Endothelial cell of umbilical vein (primary cell): ENCODE data around the gene HIRA. TPM values are rescaled to one million over a fixed set of nuclear protein-coding genes. Genes with fewer than 3 reads are reported as not detected.

Experiments
- BruUV-seq: library from RNA; stranded (reverse); fragments of 400-500 nt; replicated peaks from 2 replicates; lab custom pipeline; 2021; lab: Mats Ljungman, UMichigan
- CTCF ChIA-PET: fragments of 300-600, 350-600 bp; sonication (Branson Sonifier 250); formaldehyde crosslinking; loops from one replicate; lab custom pipeline; 2021; ENCODE audit warnings: antibody characterized with exemption, inconsistent platforms; lab: Charles Lee
- POLR2A ChIA-PET: fragments of 300-600, 350-600 bp; sonication (Branson Sonifier 250); formaldehyde crosslinking; loops from one replicate; lab custom pipeline; 2021; ENCODE audit warnings: antibody characterized with exemption, inconsistent platforms; lab: Charles Lee
- DNase-seq: peaks from one replicate; pipeline ENCODE4 v3.0.0-alpha.2; 2011; ENCODE audit warnings: low read depth, low spot score
- FAIRE-seq: peaks from 2 replicates; lab custom pipeline; 2011; peaks lifted over from hg19 to GRCh38; lab: Jason Lieb, UNC
- H2AFZ ChIP-seq: 2 replicates; pipeline ENCODE4 v1.6.0; 2012; ENCODE audit warnings: low read depth, low read length, control low read depth, inconsistent platforms
- H3K27ac ChIP-seq: 2 replicates; pipeline ENCODE4 v1.5.1; 2011; ENCODE audit warnings: low read depth, mild to moderate bottlenecking, control low read depth, low read length, moderate library complexity; ENCODE audit not compliant: insufficient read depth
- H3K27me3 ChIP-seq, 2 experiments: 2 replicates each; pipeline versions ENCODE4 v1.6.0 to v1.6.1; 2011; ENCODE audit warnings: low read length in 2 of 2, mixed read lengths in 1 of 2; ENCODE audit not compliant: control insufficient read depth in 2 of 2, insufficient read depth in 2 of 2
- H3K36me3 ChIP-seq, 2 experiments: 2 replicates in 1 of 2; 3 replicates in 1 of 2; pipeline ENCODE4 v1.5.1; 2011; ENCODE audit warnings: low read length in 2 of 2, mild to moderate bottlenecking in 1 of 2, moderate library complexity in 1 of 2; ENCODE audit not compliant: control insufficient read depth in 2 of 2, insufficient read depth in 2 of 2; ENCODE audit errors: extremely low read depth in 1 of 2
- H3K4me1 ChIP-seq: 3 replicates; pipeline ENCODE4 v1.5.1; 2011; ENCODE audit warnings: mild to moderate bottlenecking, low read length; ENCODE audit not compliant: control insufficient read depth, insufficient read depth; ENCODE audit errors: extremely low read depth
- H3K4me2 ChIP-seq: 2 replicates; pipeline ENCODE4 v1.6.1; 2011; ENCODE audit warnings: low read length, control low read depth, mixed read lengths; ENCODE audit not compliant: insufficient read depth
- H3K4me3 ChIP-seq, 3 experiments: fragments of 200-600 bp in 1 of 3; sonication (generic), shearing (Covaris generic) in 1 of 3; replicated peaks in 1 of 3; 2 replicates each; pipeline ENCODE4 v1.5.1; 2011 to 2016; ENCODE audit warnings: control low read depth in 3 of 3, low read length in 3 of 3, mild to moderate bottlenecking in 2 of 3, inconsistent platforms in 1 of 3, low read depth in 1 of 3, moderate library complexity in 1 of 3; ENCODE audit not compliant: insufficient read depth in 1 of 3
- H3K79me2 ChIP-seq: 2 replicates; pipeline ENCODE4 v1.6.0; 2012; ENCODE audit warnings: low read length, inconsistent platforms; ENCODE audit not compliant: control insufficient read depth, insufficient read depth
- H3K9ac ChIP-seq: replicated peaks from 2 replicates; pipeline ENCODE3; 2011; ENCODE audit warnings: low read length, control low read depth; ENCODE audit not compliant: insufficient read depth; ENCODE audit errors: extremely low read depth
- H3K9me1 ChIP-seq: replicated peaks from 3 replicates; pipeline ENCODE4 v1.6.0; 2011; ENCODE audit warnings: mild to moderate bottlenecking, low read length; ENCODE audit not compliant: control insufficient read depth, insufficient read depth; ENCODE audit errors: extremely low read depth
- H3K9me3 ChIP-seq: replicated peaks from 2 replicates; pipeline ENCODE4 v1.5.1; 2012; ENCODE audit warnings: low read length, inconsistent platforms; ENCODE audit not compliant: control insufficient read depth, insufficient read depth
- H4K20me1 ChIP-seq: replicated peaks from 2 replicates; pipeline ENCODE3; 2011; ENCODE audit warnings: mild to moderate bottlenecking, low read length; ENCODE audit not compliant: control insufficient read depth, insufficient read depth; ENCODE audit errors: extremely low read depth
- EZH2 ChIP-seq: IDR thresholded peaks from 2 replicates; pipeline ENCODE4 v1.6.1; 2012; ENCODE audit warnings: borderline replicate concordance, low read depth, mild to moderate bottlenecking, moderate library complexity, low read length, inconsistent platforms; ENCODE audit not compliant: severe bottlenecking
- FOS ChIP-seq: IDR thresholded peaks from 2 replicates; pipeline ENCODE4 v1.6.1; 2011; ENCODE audit warnings: mild to moderate bottlenecking, low read length, moderate library complexity, borderline replicate concordance; ENCODE audit not compliant: insufficient read depth
- GATA2 ChIP-seq: IDR thresholded peaks from 2 replicates; pipeline ENCODE4 v1.7.0; 2011; ENCODE audit warnings: low read depth, mild to moderate bottlenecking, moderate library complexity, mixed read lengths, low read length; ENCODE audit not compliant: insufficient read length, insufficient read depth
- JUN ChIP-seq: IDR thresholded peaks from 2 replicates; pipeline ENCODE4 v1.6.1; 2011; ENCODE audit warnings: borderline replicate concordance, low read depth; ENCODE audit not compliant: insufficient read length, insufficient read depth
- MYC ChIP-seq: IDR thresholded peaks from one replicate; pipeline ENCODE4 v1.6.1; 2011; ENCODE audit warnings: mild to moderate bottlenecking, low read depth, low read length
- POLR2A ChIP-seq: IDR thresholded peaks from 2 replicates; pipeline ENCODE4 v1.6.1; 2012; ENCODE audit warnings: low read depth, mild to moderate bottlenecking, control low read depth, low read length
- POLR2AphosphoS5 ChIP-seq: IDR thresholded peaks from 2 replicates; pipeline ENCODE4 v1.6.1; 2012; ENCODE audit warnings: low read depth, mild to moderate bottlenecking, control low read depth, low read length, moderate library complexity; ENCODE audit not compliant: insufficient read depth
- dilution Hi-C: fragments of 300-500 bp; cut with MboI; formaldehyde crosslinking; loops from one replicate; pipeline ENCODE4 v1.15.0; 2019; ENCODE audit warnings: low sequenced_read_pairs; ENCODE audit not compliant: extremely low pct_ligation_motif_present
- intact Hi-C: fragments of 100-400 bp; cut with micrococcal nuclease; formaldehyde crosslinking; loops from one replicate; pipeline ENCODE4 v1.10.0; 2022
- polyA plus RNA-seq, 4 experiments: library from polyadenylated mRNA; depleted of rRNA in 3 of 4; stranded (reverse) in 3 of 4; unstranded in 1 of 4; fragments of >200 nt; gene quantifications; 2 replicates each; pipeline versions ENCODE4 v1.2.1 to v1.2.3, GENCODE V29; 2011 to 2012; ENCODE audit warnings: missing spikeins in 1 of 4
- total RNA-seq: library from RNA; stranded (reverse); gene quantifications from 2 replicates; pipeline ENCODE4 v1.2.3, GENCODE V29; 2021
- TF ChIP-seq, protein P1 (sequence below), 2 donors: IDR thresholded peaks; 1 replicate in 1 of 2; 2 replicates in 1 of 2; pipeline ENCODE4 v1.5.1; 2011; ENCODE audit warnings: low read length in 2 of 2, mild to moderate bottlenecking in 2 of 2, moderate library complexity in 2 of 2, control low read depth in 1 of 2, inconsistent platforms in 1 of 2, low read depth in 1 of 2; ENCODE audit not compliant: insufficient read depth in 1 of 2; ENCODE audit errors: extremely low read depth in 1 of 2
- TF ChIP-seq, protein P2 (sequence below): IDR thresholded peaks from 2 replicates; pipeline ENCODE4 v1.6.1; 2011; ENCODE audit not compliant: insufficient read depth, insufficient read length

Gene HIRA
- total and polyA plus RNA-seq, 2 donors (not counting 3 experiments of a cell fraction or from before 2014, with no cell fraction given): 17.3 to 27.7 TPM

DNA sequence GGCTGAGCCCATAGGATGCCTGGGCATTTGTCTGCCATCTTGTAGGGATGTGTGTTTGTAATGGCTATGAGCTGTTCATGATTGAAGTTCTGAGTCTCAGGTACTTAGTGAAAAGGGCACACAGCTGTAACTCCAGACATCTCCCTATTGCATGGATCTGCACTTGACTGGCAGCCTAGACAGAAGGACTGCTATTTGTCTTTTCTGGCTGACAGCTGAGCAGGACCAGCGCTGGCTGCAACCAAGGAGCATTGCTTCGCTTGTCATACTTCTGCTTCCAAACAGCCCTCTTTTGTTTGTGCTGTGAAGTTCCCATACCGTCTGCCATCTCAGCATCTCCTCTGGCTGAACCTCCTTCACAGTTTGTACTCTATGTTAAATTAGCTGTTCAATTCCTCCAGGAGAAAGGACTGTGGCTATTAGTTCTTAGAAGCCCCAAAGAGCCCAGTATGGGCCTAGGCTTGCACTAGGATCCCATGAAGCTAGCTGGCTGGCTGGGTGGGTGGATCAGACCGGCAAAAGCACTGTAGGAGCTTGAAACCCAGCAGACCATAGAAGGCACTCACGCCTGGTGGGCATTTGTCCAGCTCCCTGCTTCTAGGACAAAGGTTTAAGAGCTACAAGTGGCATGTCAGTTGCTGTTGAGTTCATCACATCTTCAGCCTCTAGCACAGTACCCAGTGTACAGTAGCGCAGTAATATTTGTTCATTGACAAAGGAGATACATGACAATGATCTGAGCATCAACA is 20.4 kb downstream of the HIRA start:
- Histone ChIP-seq H3K27ac (no peak overlapping the region), H3K79me2 (peaks cover 50% of the 10 kb centered on the region), H3K9ac (no peak overlapping the region), H3K4me3 (no peak overlapping the region), H4K20me1 (no peaks in the 10 kb centered on the region), H3K4me1 (no peaks in the 10 kb centered on the region), H3K9me3 (no peaks in the 10 kb centered on the region), H3K27me3 (no peaks in the 10 kb centered on the region), H3K36me3 (peaks cover 6 to 15% of the 10 kb centered on the region in 2 experiments), H3K9me1 (no peaks in the 10 kb centered on the region), H3K4me2 (no peak overlapping the region), H2AFZ (no peak overlapping the region)
- ChIA-PET POLR2A (no interaction called here), CTCF (no interaction called here)
- TF ChIP-seq, protein P1, sequence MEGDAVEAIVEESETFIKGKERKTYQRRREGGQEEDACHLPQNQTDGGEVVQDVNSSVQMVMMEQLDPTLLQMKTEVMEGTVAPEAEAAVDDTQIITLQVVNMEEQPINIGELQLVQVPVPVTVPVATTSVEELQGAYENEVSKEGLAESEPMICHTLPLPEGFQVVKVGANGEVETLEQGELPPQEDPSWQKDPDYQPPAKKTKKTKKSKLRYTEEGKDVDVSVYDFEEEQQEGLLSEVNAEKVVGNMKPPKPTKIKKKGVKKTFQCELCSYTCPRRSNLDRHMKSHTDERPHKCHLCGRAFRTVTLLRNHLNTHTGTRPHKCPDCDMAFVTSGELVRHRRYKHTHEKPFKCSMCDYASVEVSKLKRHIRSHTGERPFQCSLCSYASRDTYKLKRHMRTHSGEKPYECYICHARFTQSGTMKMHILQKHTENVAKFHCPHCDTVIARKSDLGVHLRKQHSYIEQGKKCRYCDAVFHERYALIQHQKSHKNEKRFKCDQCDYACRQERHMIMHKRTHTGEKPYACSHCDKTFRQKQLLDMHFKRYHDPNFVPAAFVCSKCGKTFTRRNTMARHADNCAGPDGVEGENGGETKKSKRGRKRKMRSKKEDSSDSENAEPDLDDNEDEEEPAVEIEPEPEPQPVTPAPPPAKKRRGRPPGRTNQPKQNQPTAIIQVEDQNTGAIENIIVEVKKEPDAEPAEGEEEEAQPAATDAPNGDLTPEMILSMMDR (IDR thresholded peaks at IDR 0.05; ENCODE audit: extremely low read depth in 1 of 2, insufficient read depth in 1 of 2, low read depth in 1 of 2, low read length in 2 of 2): no peak
- TF ChIP-seq GATA2: no peak
- no peak for TF ChIP-seq JUN
- TF ChIP-seq MYC: no peak
- TF ChIP-seq, protein P2, sequence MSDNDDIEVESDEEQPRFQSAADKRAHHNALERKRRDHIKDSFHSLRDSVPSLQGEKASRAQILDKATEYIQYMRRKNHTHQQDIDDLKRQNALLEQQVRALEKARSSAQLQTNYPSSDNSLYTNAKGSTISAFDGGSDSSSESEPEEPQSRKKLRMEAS: no peak
- TF ChIP-seq POLR2AphosphoS5: no peak
- TF ChIP-seq EZH2: no peak
- TF ChIP-seq POLR2A: no peak
- no peak for TF ChIP-seq FOS
- BruUV-seq: no TSS peak
- no peak for DNase-seq
- no peak for FAIRE-seq
- dilution Hi-C loops: no loop called here
- intact Hi-C loops: no loop called here
